Limb (tissue), 2 donors: ENCODE data around the gene METTL4.

Experiments used
- DNase-seq, 2 donors: peaks; one replicate each; pipeline ENCODE4 v3.0.0-alpha.2; 2016; ENCODE audit errors: extremely low spot score in 2 of 2

The METTL4 gene

GRCh38 chr18:2518473-2518872 is 52.8 kb downstream of the METTL4 start:
- no peak for DNase-seq

GRCh38 chr18:2515908-2516625 is 55.2 kb downstream of the METTL4 start:
- DNase-seq: no peak

GRCh38 chr18:2515171-2515787 is 56.0 kb downstream of the METTL4 start:
- no peak for DNase-seq

DNA sequence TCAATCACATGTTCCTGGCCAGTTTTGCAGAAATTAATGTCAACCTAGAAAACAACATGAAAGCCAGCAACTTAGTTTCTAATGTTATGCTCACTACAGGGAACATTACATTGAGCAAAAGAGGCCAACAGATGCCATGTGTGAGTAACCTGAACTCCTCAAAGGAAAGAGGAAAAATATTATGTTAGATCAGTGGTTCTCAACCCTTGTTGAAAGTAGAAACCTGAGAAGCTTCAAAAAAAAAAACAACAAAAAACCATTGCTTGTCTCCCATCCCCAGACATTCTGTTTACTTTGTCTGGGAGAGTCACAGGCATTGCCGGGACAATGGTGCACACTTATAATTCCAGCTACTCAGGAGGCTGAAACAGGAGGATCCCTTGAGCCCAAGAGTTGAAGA is 57.7 kb downstream of the METTL4 start:
- DNase-seq: no peak

DNA sequence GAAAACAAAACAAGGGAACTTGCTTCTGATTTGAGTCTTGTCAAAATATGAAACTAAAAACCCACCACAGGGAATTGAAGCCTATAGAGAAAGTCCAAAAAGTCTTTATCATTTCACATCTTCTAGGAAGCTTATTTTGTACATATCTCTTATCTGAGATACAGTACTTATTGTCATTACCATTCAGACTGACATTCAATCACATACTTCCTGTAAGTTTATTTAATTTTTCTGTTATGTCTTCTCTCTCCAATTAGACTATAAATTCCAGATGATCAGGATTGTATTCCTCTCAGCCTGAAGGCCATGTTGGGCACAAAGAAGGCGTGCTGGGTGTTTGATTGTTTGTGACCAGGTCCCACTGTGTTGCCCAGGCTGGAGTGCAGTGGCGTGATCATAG is 59.2 kb downstream of the METTL4 start:
- DNase-seq: no peak

DNA sequence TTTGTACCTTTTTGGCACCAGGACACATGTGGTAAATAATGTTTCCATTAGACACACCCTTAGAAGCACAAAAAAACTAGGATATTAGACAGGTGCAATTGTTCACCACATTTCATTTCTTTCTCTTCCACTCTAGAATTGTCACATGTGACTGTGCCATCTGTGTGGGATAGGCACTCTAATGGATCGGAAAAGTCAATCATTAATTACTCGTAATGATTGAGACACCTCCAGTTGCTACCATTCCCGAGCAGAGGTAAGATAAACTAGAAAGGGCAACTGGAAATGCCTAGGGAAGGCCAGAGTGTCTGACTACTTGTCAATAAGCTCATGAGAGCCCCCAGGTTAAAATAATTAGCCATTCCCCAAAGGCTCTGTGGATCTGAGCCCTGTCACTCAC is 59.9 kb downstream of the METTL4 start:
- DNase-seq: no peak

GRCh38 chr18:2510416-2510815 is 60.9 kb downstream of the METTL4 start:
- DNase-seq: no peak

DNA sequence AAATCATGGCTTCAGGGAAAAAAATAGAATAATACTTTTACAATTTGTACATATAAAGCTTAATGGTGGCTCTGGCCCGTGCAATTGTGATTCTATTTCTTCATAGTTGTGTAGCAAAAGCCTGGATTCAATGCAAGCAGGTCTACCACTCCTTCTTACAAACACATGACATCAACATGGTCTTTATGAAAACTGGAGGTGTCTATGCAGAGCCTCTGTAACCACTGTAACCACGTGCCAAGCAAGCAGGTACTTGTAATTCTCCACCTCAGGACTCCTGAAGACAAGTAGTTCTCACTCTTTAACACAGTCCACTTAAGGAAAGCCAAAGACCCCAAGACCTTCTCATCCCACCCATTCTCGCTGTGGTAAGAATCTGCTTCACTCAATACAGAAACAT is 62.6 kb downstream of the METTL4 start:
- DNase-seq: no peak

DNA sequence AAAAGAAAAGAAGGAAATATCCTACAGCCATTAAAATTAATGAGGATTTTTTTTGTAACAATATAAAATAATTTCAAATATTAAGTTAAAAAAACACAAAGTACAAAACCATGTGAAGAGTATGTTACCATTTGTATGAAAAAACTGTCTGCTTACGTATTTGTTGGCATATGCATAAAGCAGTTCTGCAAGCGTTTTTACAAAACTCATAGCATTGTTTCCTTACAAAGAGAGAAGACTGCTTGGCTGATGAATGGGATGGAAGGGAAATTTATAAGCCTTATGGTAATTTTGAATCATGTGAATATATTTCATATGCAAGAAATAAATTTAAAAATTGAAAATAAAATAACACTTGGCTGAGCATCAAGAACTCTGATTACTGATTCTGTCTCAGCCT is 63.1 kb downstream of the METTL4 start:
- DNase-seq: no peak

DNA sequence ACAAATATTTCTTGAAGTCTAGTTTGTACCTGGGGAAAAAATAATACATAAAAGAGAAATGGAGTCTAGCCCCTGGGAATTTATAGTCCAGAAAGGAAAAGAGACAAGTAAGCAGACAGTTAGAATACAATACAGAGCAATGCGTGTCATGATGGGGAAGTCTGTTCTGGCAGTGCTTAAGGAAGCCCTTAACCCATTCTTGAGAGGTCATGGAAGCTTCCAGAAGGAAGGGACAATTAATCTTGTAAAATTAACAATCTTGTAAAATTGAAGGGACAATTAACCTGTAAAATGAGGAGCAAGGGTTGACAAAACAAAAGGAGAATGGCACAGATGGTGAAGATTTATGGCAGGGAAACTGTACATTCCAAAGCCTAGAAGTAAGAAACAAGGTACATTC is 66.7 kb downstream of the METTL4 start:
- no peak for DNase-seq

GRCh38 chr18:2502880-2503279 is 68.4 kb downstream of the METTL4 start:
- no peak for DNase-seq

GRCh38 chr18:2502394-2502793 is 68.9 kb downstream of the METTL4 start:
- no peak for DNase-seq

GRCh38 chr18:2497797-2498196 is 73.5 kb downstream of the METTL4 start:
- no peak for DNase-seq

DNA sequence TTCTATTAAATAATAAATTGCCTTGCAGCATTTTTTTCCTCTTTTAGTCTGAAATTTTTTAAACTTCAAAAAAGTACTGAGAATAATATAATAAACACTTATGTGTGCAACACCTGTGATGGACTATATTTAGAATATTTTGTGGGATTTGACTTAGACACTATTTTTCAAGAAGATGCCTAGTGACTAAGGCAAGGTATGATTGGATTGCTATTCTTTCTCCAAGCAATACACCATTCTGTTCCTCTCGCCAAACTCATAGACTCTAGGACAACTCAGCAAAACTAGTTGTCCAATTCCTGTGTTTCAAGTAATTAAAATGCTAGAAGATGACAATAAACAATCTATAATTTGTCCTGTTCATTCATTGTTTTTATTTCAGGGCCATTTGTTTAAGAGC is 75.9 kb downstream of the METTL4 start:
- DNase-seq: no peak

- no peak for DNase-seq
Observed at GRCh38 chr18:2494921-2495320, 76.4 kb downstream of the METTL4 start.
